ENCODE results near the gene LSR. TPM values are rescaled to one million over a fixed set of nuclear protein-coding genes. Genes with fewer than 3 reads are reported as not detected.

LSR gene
- total and polyA plus RNA-seq, 2 of the 4 experiments (the other 2 are of a cell fraction): 0.18 to 0.44 TPM

- peak within 1 kb of the TSS; percentile 32 for H2AFZ ChIP-seq (replicated peaks; ENCODE audit: low read length, poor library complexity)
- intact Hi-C loops (cut with micrococcal nuclease): no loop called here
- no peaks in the 10 kb centered on the region for H3K4me1 ChIP-seq (ENCODE audit: control insufficient read depth, insufficient read depth, low read length)
- TF ChIP-seq CTCF (conservative IDR thresholded peaks at IDR 0.05; ENCODE audit: low read depth, low read length) (no peak), NFE2L2 (IDR thresholded peaks at IDR 0.05; ENCODE audit: low read depth, low read length) (no peak), RCOR1 (IDR thresholded peaks at IDR 0.05; ENCODE audit: insufficient replicate concordance, low read length) (no peak), FOS (IDR thresholded peaks at IDR 0.05; ENCODE audit: low read depth, low read length) (no peak), RAD21 (IDR thresholded peaks at IDR 0.05; ENCODE audit: low read length) (no peak), CEBPB (IDR thresholded peaks at IDR 0.05; ENCODE audit: low read depth, low read length) (no peak), SMC3 (IDR thresholded peaks at IDR 0.05; ENCODE audit: low read depth, low read length) (no peak), MAFK (IDR thresholded peaks at IDR 0.05; ENCODE audit: low read depth, low read length) (no peak), BHLHE40 (IDR thresholded peaks at IDR 0.05; ENCODE audit: low read depth, low read length) (no peak), RFX5 (IDR thresholded peaks at IDR 0.05; ENCODE audit: low read depth, low read length) (no peak)
- BruUV-seq (replicated peaks): no TSS peak
- no peak within 1 kb of the TSS for H3K56ac ChIP-seq (ENCODE audit: extremely low read depth, insufficient read depth, low read length)
- H3K4ac ChIP-seq (ENCODE audit: low read depth, low read length): no peak within 1 kb of the TSS
- H4K5ac ChIP-seq (ENCODE audit: low read depth, low read length): no peak within 1 kb of the TSS
- H3K14ac ChIP-seq (replicated peaks; ENCODE audit: low read depth, low read length): no peak within 1 kb of the TSS
- H3K9me3 ChIP-seq (ENCODE audit: control insufficient read depth, insufficient read depth, low read length): no peaks in the 10 kb centered on the region
- no peak within 1 kb of the TSS for H2BK5ac ChIP-seq (ENCODE audit: low read depth, low read length, poor library complexity, severe bottlenecking)
- in situ Hi-C loops (cut with MboI; ENCODE audit: low sequenced_read_pairs): no loop called here
- no peak within 1 kb of the TSS for H3K27ac ChIP-seq (ENCODE audit: insufficient read depth, low read length)
- WGBS, 2 experiments (ENCODE audit: extremely low coverage in 2 of 2, insufficient read length in 1 of 2): 73% methylated on average over 3 of the region's 12 CpGs; no CpG with 5 or more reads in 1 of the 2 experiments
- H4K8ac ChIP-seq (ENCODE audit: low read depth in 2 of 2, low read length in 2 of 2): no peak within 1 kb of the TSS
- no peak within 1 kb of the TSS for H3K4me3 ChIP-seq (ENCODE audit: insufficient read depth, low read depth, low read length)
- no peak within 1 kb of the TSS for H2BK120ac ChIP-seq (ENCODE audit: low read depth, low read length)
- ChIA-PET CTCF (interaction anchor here (0.5 kb wide), 1 partner anchor 164 kb away, joined by 3 read pairs; no protein-coding TSS in a partner anchor), POLR2A (ENCODE audit: unreplicated experiment) (no interaction called here)
- H4K20me1 ChIP-seq (ENCODE audit: insufficient read depth, low read length): no peaks in the 10 kb centered on the region
- peaks cover 25% of the 10 kb centered on the region for H3K27me3 ChIP-seq (ENCODE audit: control insufficient read depth, insufficient read depth, low read length)
- DNase-seq (no peak), ATAC-seq (ENCODE audit: low read depth) (no peak)
- no peak within 1 kb of the TSS for H3K9ac ChIP-seq (ENCODE audit: low read depth, low read length)
- no peak within 1 kb of the TSS for H2AK5ac ChIP-seq (ENCODE audit: low read depth, low read length)
- dilution Hi-C loops (cut with HindIII; ENCODE audit: low sequenced_read_pairs, unreplicated experiment): no loop called here
- no peak within 1 kb of the TSS for H2BK15ac ChIP-seq (ENCODE audit: low read depth, low read length)
- no peaks in the 10 kb centered on the region for H3K79me1 ChIP-seq (ENCODE audit: low read depth in 1 of 2, low read length in 2 of 2)
- no peak within 1 kb of the TSS for H3K23ac ChIP-seq (ENCODE audit: low read depth, low read length)
- H4K91ac ChIP-seq (ENCODE audit: insufficient read depth, low read depth, low read length): no peak within 1 kb of the TSS
- no peak within 1 kb of the TSS for H2AK9ac ChIP-seq (replicated peaks; ENCODE audit: low read depth, low read length, poor library complexity)
- no peak within 1 kb of the TSS for H3K4me2 ChIP-seq (ENCODE audit: low read depth, low read length)
- no peaks in the 10 kb centered on the region for H3K36me3 ChIP-seq (ENCODE audit: control insufficient read depth, insufficient read depth, low read length)
- H2BK20ac ChIP-seq (ENCODE audit: low read depth, low read length): no peak within 1 kb of the TSS
- H3K18ac ChIP-seq (ENCODE audit: low read depth, low read length): no peak within 1 kb of the TSS
- H3K9me1 ChIP-seq (ENCODE audit: insufficient read depth, low read length): no peaks in the 10 kb centered on the region
Observed at GRCh38 chr19:35291916-35292315, 43.1 kb downstream of the LSR start, which contains the start of gene MAG. Gene MAG, plus strand, starts transcription at chr19:35292161. Its CDS starts 3,248 bp downstream, at chr19:35295409.

Data from IMR-90 (cell line).